ENCODE measurements around the gene TRIM46.
A peak's percentile ranks its signal among the peaks of the same experiment; 100 is the strongest.

TRIM46 gene

GRCh38 chr1:155205035-155205434, 31.4 kb downstream of the TRIM46 start:
- TF ChIP-seq CEBPB (IDR thresholded peaks at IDR 0.05) (no peak), RAD21 (IDR thresholded peaks at IDR 0.05; ENCODE audit: low read depth) (no peak), TCF12 (IDR thresholded peaks at IDR 0.05; ENCODE audit: low read depth) (no peak), EP300 (IDR thresholded peaks at IDR 0.05; ENCODE audit: borderline replicate concordance) (no peak), CREB1 (IDR thresholded peaks at IDR 0.05; ENCODE audit: low read depth) (no peak), EGR1 (IDR thresholded peaks at IDR 0.05) (no peak), REST (IDR thresholded peaks at IDR 0.05; ENCODE audit: low read depth) (no peak), TAF1 (IDR thresholded peaks at IDR 0.05; ENCODE audit: low read depth) (no peak), MAX (IDR thresholded peaks at IDR 0.05) (no peak), TEAD4 (IDR thresholded peaks at IDR 0.05) (no peak), USF1 (IDR thresholded peaks at IDR 0.05) (no peak), YY1 (IDR thresholded peaks at IDR 0.05; ENCODE audit: low read depth) (no peak)

- TF ChIP-seq REST (IDR thresholded peaks at IDR 0.05; ENCODE audit: low read depth) (no peak), CEBPB (IDR thresholded peaks at IDR 0.05) (no peak), TEAD4 (IDR thresholded peaks at IDR 0.05) (no peak), NFIC (IDR thresholded peaks at IDR 0.05) (no peak), RAD21 (IDR thresholded peaks at IDR 0.05; ENCODE audit: low read depth) (no peak), TCF12 (IDR thresholded peaks at IDR 0.05; ENCODE audit: low read depth) (no peak), ZBTB7A (IDR thresholded peaks at IDR 0.05; ENCODE audit: low read depth) (no peak), EGR1 (IDR thresholded peaks at IDR 0.05) (no peak), CREB1 (IDR thresholded peaks at IDR 0.05; ENCODE audit: low read depth) (no peak), USF1 (IDR thresholded peaks at IDR 0.05) (no peak), FOXM1 (IDR thresholded peaks at IDR 0.05; ENCODE audit: borderline replicate concordance, low read depth) (no peak), TAF1 (IDR thresholded peaks at IDR 0.05; ENCODE audit: low read depth) (no peak), EP300 (IDR thresholded peaks at IDR 0.05; ENCODE audit: borderline replicate concordance) (no peak), YY1 (IDR thresholded peaks at IDR 0.05; ENCODE audit: low read depth) (no peak)
Observed at GRCh38 chr1:155205969-155206593, 32.4 kb downstream of the TRIM46 start.

DNA sequence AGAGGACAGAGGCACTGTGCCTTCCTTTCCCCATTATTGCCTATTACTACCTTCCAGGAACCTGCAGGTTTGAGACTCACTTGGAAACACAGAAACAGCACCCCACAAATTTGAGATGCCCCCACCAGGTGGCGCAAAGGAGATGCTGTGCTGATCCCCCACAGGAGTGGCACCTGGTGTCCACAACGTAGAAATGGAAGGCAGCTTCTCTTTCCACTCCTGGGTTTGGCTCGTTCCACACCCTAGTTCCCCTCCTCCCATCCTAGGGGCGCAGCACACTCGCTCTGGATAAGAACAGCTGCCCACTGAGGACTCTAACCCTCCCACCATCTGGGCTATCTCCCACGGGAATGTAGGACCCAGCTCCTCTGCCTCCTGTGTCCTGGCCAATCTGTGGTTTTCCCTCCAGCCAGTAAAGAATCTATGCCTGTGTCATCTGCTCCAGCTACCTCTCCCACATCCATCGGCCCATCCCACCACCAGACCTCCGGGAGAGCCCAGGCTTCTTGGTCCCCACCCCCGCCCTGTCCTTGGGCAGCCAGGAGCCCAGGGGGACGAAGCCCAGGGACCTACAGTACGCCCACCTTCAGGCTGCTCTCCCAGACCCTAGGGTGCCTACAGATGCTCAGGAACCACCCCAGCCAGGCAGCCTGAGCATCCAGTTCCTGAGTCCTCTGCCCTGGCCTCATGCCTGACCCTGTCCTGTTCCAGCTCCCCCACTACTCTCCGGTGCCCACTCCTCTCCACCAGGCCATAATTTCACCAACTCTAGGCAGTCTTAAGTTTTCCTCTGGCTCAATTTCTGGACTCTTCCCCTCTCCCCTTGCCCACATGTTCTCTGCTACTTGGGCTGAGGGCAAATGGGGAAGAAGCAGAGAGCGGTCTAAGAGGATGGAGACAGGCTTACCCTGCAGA, 33.5 kb downstream of the TRIM46 start:
- no peak for TF ChIP-seq TEAD4 (IDR thresholded peaks at IDR 0.05)
- TF ChIP-seq CREB1 (IDR thresholded peaks at IDR 0.05; ENCODE audit: low read depth), result no peak
- TF ChIP-seq MAX (IDR thresholded peaks at IDR 0.05), result no peak
- peak; percentile 75 for TF ChIP-seq RAD21 (IDR thresholded peaks at IDR 0.05; ENCODE audit: low read depth)
- no peak for TF ChIP-seq ZBTB7A (IDR thresholded peaks at IDR 0.05; ENCODE audit: low read depth)
- 0 out of 2 replicates have a peak, but pooled peaks have one; percentile 24 for TF ChIP-seq YY1 (IDR thresholded peaks at IDR 0.05; ENCODE audit: low read depth)
- TF ChIP-seq TCF12 (IDR thresholded peaks at IDR 0.05; ENCODE audit: low read depth), result no peak
- TF ChIP-seq TAF1 (IDR thresholded peaks at IDR 0.05; ENCODE audit: low read depth), result no peak
- no peak for TF ChIP-seq USF1 (IDR thresholded peaks at IDR 0.05)
- TF ChIP-seq CEBPB (IDR thresholded peaks at IDR 0.05), result no peak
- no peak for TF ChIP-seq NFIC (IDR thresholded peaks at IDR 0.05)
- no peak for TF ChIP-seq EGR1 (IDR thresholded peaks at IDR 0.05)

DNA sequence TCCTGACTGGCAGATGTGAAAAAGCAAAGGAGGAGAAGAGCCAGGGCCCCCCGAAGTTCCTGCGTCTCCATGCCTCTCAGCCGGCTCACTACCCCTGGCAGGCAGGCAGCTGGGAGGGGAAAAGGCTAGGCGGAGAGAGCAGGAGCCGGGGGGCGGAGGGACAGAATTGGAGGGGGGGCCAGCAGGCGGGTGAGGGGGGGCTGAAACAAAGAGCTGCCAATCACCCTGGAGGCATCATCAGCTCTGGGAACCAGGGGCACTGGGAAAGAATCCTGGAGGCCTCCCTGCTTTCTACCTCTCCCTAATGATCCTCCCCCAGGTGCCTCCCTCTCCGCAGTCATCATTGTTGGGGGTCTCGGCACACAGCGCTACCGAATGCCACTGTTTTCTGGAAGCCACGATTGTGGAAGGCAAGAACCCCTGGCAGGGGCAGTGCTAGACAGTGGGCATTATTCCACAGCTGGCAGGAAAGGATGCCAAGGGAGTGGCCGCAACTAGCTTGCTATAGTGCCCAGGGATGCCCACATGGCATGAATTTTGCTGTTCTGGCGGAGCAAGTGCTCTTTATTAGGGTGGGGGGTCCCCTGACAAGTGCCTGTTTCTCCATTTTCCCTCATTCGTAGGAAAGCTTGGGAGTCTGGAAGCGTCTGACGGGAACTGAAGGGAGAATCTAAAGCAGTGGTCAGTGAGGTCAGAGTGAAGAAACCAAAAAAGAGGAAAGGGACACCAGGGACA, 34.3 kb downstream of the TRIM46 start, which contains the start of gene THBS3:
THBS3 (minus strand) TSS at position 92 of the 735 bp plus-strand sequence; CDS start at position 71, 21 bp downstream.
- no peak for TF ChIP-seq TAF1 (IDR thresholded peaks at IDR 0.05; ENCODE audit: low read depth)
- TF ChIP-seq REST (IDR thresholded peaks at IDR 0.05; ENCODE audit: low read depth), result no peak
- no peak for TF ChIP-seq RAD21 (IDR thresholded peaks at IDR 0.05; ENCODE audit: low read depth)
- TF ChIP-seq YY1 (IDR thresholded peaks at IDR 0.05; ENCODE audit: low read depth), result no peak
- TF ChIP-seq CREB1 (IDR thresholded peaks at IDR 0.05; ENCODE audit: low read depth), result no peak
- TF ChIP-seq ZBTB7A (IDR thresholded peaks at IDR 0.05; ENCODE audit: low read depth), result no peak
- TF ChIP-seq FOXM1 (IDR thresholded peaks at IDR 0.05; ENCODE audit: borderline replicate concordance, low read depth), result no peak
- no peak for TF ChIP-seq NFIC (IDR thresholded peaks at IDR 0.05)

All from Ishikawa (cell line).